Renal pelvis (tissue), 4 donors: ENCODE measurements around the gene ZBTB7B. TPM values are rescaled to one million over a fixed set of nuclear protein-coding genes. Genes with fewer than 3 reads are reported as not detected.
A peak's percentile ranks its signal among the peaks of the same experiment; 100 is the strongest.
"Not testable (repeated sequence)": the region's sequence is repeated elsewhere in the genome, so short reads cannot be mapped to it uniquely, and the experiment has no call there.

Experiments
- DNase-seq: peaks from one replicate; pipeline ENCODE4 v3.0.0-alpha.2; 2013
- polyA plus RNA-seq, 3 donors: library from polyadenylated mRNA; unstranded; fragments of 120-200 nt; gene quantifications; one replicate each; pipeline ENCODE4 v1.2.1, GENCODE V29; 2013; ENCODE audit not compliant: insufficient read length in 3 of 3

Gene ZBTB7B
- polyA plus RNA-seq, 3 donors = 15.9 to 18.0 (median 16.3) TPM

- no peak for DNase-seq
These were observed 18.7 kb upstream of the ZBTB7B start for GRCh38 chr1:154983776-154984466.

- not testable (repeated sequence) for DNase-seq
These were observed 15.9 kb upstream of the ZBTB7B start for GRCh38 chr1:154986736-154987135.

GRCh38 chr1:154987326-154987725, 15.3 kb upstream of the ZBTB7B start:
- no peak for DNase-seq

DNA sequence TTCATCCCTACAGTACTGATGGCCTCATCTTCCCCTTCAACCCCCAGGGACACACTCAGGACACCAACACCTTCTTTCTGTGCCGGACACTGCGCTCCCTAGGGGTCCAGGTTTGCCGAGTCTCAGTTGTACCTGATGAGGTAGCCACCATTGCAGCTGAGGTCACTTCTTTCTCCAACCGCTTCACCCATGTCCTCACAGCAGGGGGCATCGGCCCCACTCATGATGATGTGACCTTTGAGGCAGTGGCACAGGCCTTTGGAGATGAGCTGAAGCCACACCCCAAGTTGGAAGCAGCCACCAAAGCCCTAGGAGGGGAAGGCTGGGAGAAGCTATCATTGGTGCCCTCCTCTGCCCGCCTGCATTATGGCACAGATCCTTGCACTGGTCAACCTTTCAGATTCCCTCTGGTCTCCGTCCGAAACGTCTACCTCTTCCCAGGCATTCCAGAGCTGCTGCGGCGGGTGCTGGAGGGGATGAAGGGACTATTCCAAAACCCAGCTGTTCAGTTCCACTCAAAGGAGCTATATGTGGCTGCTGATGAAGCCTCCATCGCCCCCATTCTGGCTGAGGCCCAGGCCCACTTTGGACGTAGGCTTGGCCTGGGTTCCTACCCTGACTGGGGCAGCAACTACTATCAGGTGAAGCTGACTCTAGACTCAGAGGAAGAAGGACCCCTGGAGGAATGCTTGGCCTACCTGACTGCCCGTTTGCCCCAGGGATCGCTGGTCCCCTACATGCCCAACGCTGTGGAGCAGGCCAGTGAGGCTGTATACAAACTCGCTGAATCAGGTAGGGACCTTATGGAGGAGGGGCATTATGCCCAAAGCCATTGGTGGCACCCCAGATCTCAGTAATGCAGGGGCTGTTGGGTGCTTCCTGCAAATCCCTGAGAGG, 14.3 kb upstream of the ZBTB7B start:
- no peak for DNase-seq

DNA sequence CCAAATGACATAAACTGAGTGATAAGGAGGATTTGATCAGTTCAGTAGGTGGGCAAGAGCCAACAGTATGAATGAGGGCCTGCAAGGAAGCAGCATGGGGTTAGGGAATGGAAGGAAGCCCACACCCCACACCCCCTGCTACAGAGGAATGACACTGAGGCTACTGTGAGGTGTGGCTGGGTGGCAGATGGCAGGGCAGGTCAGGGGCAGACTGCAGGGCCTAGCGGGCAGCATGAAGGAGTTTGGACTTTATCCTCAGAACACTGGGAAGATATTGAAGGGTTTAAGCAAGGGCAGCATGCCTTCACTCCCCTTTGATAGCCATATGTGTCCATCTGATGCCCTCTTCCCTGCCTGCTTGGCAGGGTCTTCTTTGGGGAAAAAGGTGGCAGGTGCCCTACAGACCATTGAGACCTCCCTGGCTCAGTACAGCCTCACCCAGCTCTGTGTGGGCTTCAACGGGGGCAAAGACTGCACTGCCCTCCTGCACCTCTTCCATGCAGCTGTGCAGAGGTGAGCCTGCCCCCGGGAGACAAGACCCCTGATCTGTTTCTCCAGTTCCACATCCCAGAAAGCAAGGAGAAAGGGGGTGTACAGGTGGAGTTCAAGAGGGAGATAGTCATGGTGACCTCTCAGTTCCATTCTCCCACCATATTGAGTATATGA, 13.3 kb upstream of the ZBTB7B start:
- no peak for DNase-seq

DNA sequence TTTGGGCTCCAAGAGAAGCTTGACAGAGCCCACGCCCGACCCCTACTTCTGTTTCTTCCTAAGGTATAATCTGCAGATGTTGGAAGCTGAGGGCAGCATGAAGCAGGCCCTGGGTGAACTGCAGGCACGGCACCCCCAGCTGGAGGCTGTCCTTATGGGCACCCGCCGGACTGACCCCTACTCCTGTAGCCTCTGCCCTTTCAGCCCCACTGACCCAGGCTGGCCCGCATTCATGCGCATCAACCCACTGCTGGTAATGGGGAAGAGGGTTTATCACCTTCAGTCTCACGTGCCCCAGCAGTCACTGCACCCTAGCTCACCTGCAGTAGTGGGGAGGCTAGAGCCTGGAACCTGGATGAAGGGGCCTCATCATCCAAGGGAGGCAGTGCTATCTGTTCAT, 12.3 kb upstream of the ZBTB7B start:
- no peak for DNase-seq

- DNase-seq = no peak
These were observed 9.7 kb upstream of the ZBTB7B start for GRCh38 chr1:154992721-154993571.

DNA sequence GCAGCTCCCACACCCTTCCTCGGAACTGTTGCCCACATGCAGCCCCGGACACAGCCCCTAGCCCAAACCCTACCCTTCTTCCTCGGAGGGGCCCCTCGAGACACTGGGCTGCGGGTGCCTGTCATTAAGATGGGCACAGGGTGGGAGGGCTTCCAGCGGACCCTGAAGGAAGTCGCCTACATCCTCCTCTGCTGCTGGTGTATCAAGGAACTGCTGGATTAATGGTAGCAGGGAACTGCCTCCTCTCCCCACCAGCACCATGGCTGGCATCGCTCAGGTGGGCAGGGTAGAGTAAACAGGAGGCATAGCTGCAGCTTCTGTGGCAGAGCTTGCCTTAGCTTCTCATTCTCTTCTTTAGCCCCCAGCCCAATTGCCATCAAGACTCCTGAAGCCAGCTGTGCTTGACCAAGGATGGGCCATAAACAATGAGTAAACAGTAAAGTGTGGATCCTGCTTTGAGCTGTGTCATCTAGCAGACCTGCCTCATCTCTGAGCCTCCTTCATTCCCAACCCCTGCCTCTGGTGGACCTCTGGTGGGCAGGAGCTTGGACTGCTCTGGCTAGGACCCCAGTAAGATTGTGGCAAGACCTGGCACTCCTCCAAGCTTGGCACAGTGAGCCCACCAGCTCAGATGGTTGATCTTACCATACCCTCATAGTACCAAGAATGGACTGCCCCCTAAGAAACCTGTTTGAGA, 8.9 kb upstream of the ZBTB7B start, which contains the start of gene LENEP:
TSS of gene LENEP (plus strand) at position 15 of the 697 bp plus-strand sequence. CDS start at position 37, 22 bp downstream.
- no peak for DNase-seq

DNA sequence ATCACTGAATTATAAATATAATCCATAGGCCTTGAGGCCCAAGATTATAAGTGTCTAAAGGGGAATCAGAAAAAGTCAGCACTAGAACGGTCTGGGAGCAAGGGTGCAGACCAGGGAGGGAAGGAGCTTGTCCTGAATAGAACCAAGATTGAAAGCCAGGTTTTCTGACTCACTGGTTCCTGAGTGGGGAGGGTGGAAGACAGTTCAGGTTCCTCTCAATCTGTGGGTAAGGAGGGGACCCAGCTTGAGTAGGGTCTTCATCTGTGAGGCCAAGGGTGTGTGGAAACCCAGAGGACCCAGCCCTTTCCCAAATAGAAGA, 8.4 kb upstream of the ZBTB7B start:
- no peak for DNase-seq

GRCh38 chr1:154994591-154994990, 8.0 kb upstream of the ZBTB7B start:
- DNase-seq = no peak

DNA sequence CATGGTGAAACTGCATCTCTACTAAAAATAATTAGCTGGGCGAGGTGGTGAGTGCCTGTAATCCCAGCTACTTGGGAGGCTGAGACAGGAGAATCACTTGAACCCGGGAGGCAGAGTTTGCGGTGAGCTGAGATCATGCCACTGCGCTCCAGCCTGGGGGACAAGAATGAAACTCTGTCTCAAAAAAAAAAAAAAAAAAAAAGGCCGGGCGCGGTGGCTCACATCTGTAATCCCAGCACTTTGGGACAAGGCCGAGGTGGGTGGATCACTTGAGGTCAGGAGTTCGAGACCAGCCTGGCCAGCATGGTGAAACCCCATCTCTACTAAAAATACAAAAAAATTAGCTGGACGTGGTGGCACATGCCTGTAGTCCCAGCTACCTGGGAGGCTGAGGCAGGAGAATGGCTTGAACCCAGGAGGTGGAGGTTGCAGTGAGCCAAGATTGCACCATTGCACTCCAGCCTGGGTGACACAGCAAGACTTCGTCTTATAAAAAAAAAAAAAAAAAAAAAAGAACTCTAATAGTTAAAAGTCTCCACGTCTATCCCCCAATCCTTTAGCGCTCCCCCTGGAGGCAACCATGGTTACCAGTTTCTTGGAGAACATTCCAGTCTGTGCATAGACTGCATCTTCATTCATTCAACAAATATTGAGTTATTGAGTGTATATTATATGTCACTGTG, 7.2 kb upstream of the ZBTB7B start:
- not testable (repeated sequence) for DNase-seq

DNA sequence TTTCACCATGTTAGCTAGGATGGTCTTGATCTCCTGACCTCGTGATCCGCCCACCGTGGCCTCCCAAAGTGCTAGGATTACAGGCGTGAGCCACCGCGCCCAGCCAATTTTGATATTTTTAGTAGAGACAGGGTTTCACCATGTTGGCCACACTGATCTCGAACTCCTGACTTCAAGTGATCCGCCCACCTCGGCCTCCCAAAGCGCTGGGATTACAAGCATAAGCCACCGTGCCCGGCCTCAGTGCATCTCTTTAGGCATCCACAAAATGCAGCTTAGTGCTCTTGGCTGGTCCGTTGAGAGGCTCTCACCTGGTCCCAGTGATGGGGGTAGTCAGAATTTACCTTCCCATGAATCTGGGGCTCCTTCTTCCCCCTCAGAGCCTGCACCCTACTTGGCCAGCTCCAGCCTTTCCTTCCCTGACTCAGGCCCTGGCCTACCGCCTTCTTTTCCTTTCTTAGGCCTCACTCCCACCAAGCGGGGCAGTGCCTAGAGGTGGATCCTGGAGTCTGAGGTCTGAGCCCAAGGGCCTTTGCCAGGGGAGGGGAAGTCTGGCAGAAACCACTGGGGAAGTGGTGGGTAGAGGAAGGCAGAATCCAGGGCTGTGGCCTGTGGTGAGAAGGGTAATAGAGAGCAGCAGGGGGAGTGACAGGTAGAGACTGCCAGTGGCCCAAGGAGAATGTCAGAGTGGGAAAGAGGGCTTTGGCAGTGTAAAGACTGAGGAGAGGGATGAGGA, 5.5 kb upstream of the ZBTB7B start:
- DNase-seq = no peak

DNA sequence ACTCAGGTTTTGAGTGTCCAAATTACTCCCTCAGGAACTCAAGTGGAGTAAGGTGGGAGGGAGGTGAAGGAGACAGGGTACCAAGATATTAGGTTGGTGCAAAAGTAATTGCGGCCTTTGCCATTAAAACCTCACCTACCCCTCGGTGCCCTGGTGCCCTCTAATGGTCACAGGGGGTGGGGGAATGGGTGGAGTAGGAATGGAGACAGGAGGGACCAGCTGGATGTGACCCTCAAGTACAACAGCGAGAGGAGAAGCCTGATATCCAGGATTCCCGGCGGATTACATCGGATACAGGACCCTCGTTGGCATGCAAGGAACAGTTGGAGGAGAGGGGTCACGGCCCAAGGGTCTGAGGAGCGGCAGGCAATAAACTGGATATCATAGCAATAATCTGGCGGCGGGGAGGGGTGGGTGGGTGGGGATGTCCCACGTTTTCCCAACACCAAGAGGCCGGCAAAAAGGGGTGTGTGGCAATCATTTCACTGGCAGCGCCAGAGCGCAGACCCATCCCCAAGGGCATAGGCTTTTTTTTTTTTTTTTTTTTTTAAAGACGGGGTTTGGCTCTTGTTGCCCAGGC, 4.3 kb upstream of the ZBTB7B start:
- DNase-seq = no peak

DNA sequence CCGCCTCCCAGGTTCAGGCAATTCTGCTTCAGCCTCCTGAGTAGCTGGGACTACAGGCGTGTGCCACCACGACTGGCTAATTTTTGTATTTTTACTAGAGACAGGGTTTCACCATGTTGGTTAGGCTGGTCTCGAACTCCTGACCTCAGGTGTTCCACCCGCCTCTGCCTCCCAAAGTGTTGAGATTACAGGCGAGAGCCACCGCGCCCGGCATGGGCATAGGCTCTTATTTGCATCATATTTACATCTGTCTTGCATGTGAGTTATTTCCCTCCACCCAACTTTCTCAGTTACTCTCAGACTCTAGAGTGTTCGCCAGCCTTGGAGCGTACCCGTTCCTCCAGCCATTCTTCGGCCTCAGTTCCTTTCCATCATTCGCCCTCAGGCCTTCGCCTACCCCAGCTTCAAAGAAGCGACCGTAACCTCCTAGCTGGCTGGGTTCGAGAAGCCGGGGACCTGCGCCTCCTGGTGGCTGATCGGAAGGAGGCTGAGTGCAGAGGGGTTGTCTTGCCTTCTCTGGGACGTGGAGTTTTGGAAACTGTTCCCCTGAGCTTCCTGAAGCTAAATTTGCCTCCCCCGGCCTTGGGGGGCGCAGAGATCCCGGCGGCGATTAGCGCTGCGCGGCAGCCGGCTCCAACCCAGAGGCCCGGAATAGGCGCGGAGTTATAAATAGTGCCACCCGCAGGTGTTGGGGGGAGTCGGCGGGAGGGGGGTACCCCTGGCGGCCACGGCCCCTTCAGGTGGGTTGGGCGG, 3.6 kb upstream of the ZBTB7B start:
- no peak for DNase-seq

- no peak for DNase-seq
These were observed 2.8 kb upstream of the ZBTB7B start for GRCh38 chr1:154999571-155000410.

DNA sequence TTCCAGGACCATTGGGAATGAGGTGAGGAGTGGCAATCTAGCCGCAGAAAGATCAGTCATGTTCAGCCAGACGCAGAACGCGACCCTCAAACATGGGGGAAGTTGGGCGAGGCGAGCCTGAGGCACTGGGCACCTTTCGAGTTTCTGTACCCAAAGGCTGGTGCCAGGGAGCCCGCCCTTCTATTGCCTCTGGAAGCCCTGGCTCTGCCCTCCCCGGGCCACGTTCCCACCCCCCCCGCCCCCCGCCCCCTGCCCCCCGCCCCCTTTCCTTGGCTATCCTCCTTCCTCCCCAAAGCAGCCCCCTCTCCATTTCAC, 2.2 kb upstream of the ZBTB7B start:
- DNase-seq = no peak

- DNase-seq = peak; percentile 95
These were observed 1.7 kb upstream of the ZBTB7B start for GRCh38 chr1:155000726-155001424.

DNA sequence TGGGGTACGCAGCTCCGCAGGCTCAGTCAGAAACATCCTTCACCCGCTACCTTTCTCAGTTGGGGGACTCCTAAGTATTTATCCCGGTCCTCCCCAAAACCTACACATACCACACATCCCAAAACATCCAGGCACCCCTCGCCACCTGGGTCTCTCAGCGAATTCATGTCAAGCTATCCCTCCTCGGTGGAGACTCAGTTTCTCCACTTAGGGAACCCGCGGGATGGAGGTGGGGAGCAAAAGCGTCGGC, 1.3 kb upstream of the ZBTB7B start:
- DNase-seq = no peak
